ENCODE measurements around the gene LRP2. TPM values are rescaled to one million over a fixed set of nuclear protein-coding genes. Genes with fewer than 3 reads are reported as not detected.

Gene LRP2
- total RNA-seq, 2 donors from 2014 or later, result 0.02 to 2.6 TPM

GRCh38 chr2:169082995-169083394 is 279.3 kb downstream of the LRP2 start:
- ATAC-seq, result peak; percentile 24 to 82
- peaks cover 3 to 19% of the 10 kb centered on the region in 2 donors for H3K9me3 Mint-ChIP-seq
- H3K36me3 Mint-ChIP-seq, result peaks cover 9 to 44% of the 10 kb centered on the region in 2 donors
- H3K27ac Mint-ChIP-seq, result no peak overlapping the region
- no peak for DNase-seq (ENCODE audit: low spot score in 2 of 2)

DNA sequence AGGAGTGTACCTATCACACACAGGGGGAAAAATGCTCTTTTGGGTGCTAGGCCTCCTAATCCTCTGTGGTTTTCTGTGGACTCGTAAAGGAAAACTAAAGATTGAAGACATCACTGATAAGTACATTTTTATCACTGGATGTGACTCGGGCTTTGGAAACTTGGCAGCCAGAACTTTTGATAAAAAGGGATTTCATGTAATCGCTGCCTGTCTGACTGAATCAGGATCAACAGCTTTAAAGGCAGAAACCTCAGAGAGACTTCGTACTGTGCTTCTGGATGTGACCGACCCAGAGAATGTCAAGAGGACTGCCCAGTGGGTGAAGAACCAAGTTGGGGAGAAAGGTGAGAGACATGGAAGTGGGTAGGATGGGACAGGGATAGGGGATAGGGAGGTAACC is 280.8 kb downstream of the LRP2 start:
- DNase-seq (ENCODE audit: low spot score in 2 of 2) (no peak), ATAC-seq (no peak)
- H3K36me3 Mint-ChIP-seq, result peaks cover 6 to 44% of the 10 kb centered on the region in 2 donors
- H3K27ac Mint-ChIP-seq, result no peak overlapping the region
- H3K9me3 Mint-ChIP-seq, result peaks cover 3 to 24% of the 10 kb centered on the region in 2 donors

- Mint-ChIP-seq H3K9me3 (peaks cover 0 to 19% of the 10 kb centered on the region in 2 donors), H3K27ac (no peak overlapping the region), H3K36me3 (peaks cover 0 to 42% of the 10 kb centered on the region in 2 donors)
- DNase-seq (ENCODE audit: low spot score in 2 of 2) (no peak), ATAC-seq (peak in 1 of 2 donors; percentile 72)
Observed at GRCh38 chr2:169080250-169081069, 281.9 kb downstream of the LRP2 start.

GRCh38 chr2:169077674-169078240 is 284.6 kb downstream of the LRP2 start:
- ATAC-seq (no peak), DNase-seq (ENCODE audit: low spot score in 2 of 2) (no peak)
- no peak overlapping the region for H3K27ac Mint-ChIP-seq
- peaks cover 0 to 26% of the 10 kb centered on the region in 2 donors for H3K9me3 Mint-ChIP-seq
- peaks cover 0 to 50% of the 10 kb centered on the region in 2 donors for H3K36me3 Mint-ChIP-seq

Other genes with a start within 250 kb of the LRP2 start
- 1 to 10 TPM; 2.0 to 3.5 TPM for gene BBS5, start 117.0 kb upstream of the LRP2 start, total RNA-seq
- gene KLHL41, start 147.2 kb upstream of the LRP2 start, total RNA-seq, result not detected
- gene FASTKD1, start 211.3 kb upstream of the LRP2 start, total RNA-seq, result 10 to 100 TPM; 30.4 to 63.3 TPM
- 10 to 100 TPM; 55.3 to 76.8 TPM for gene PPIG, start 221.8 kb upstream of the LRP2 start, total RNA-seq